HG03469 (cell line): ENCODE results near the gene MYO1F.

ENCODE experiments used
- ATAC-seq: cut with Tn5 transposase; IDR thresholded peaks from one replicate; pipeline ENCODE4 v1.9.1; 2021; ENCODE audit warnings: mild to moderate bottlenecking, moderate library complexity, moderate number of reproducible peaks; ENCODE audit not compliant: unreplicated experiment

The MYO1F gene

DNA sequence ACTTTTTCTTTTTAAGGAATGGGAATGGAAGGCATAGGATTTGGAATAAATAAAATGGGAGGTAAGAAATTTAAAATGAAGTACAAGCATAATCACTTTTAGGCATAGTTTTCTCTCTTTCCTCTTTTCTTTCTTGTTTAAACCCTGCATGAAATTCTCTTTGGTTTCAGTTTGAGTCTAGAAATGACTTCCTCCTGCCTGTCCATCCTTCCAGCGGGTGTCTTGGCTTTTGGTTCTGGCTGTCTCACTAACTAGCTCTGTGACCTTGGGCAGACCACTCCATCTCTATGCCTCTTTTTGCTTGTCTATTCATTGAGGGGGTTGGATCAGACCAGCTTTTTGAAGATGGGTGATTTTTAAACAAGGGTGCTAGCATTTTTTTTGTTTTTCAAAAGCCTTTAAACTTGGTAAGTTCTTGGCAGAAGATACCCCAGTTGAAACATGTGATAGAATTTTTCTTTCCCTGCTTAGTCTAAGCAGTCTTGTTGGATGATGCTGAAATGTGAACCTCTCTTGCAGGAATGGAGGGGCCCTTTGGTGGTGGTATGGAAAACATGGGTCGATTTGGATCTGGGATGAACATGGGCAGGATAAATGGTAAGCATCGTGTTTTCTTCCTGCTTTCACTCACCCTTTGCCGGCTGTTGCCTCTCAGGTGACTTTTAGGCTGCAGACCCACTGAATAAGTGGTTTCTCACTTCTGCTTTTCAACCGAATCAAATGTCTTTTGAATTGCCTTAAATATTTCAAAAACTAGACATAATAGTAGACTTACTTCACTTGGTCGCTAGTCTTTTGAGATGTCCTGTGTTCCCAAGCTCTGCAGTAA, 103.4 kb downstream of the MYO1F start:
- no peak for ATAC-seq
